ENCODE data around the gene PLSCR5.

The PLSCR5 gene

DNA sequence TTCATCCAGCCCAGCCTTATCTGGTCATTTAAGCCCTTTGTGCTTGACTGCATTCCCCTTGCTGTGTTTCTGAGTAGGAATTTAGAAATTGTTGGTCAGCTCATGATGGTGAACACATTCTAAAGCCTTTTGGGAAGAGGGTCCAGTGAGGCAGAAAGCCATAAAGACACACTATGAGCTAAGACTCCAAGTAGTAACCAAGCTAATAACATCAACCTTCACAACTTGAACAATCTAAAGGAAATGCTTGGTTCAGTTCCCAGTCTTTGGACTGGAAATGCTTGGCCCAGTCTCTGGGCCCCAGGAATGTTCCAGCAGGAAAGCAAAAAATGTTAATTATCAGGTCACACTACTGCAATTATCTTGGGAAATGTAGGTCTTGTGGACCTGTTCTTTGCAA lies 68.5 kb downstream of the PLSCR5 start:
- no peak overlapping the region for H3K4me3 ChIP-seq (ENCODE audit: low read depth, low read length)
- DNase-seq, result no peak
- H3K27me3 ChIP-seq, result no peaks in the 10 kb centered on the region; the same call in 1 of the 2 replicates
- H3K36me3 ChIP-seq, result no peaks in the 10 kb centered on the region
- no peaks in the 10 kb centered on the region for H3K4me1 ChIP-seq
- H3K9me3 ChIP-seq, result no peaks in the 10 kb centered on the region
- TF ChIP-seq, protein P1, sequence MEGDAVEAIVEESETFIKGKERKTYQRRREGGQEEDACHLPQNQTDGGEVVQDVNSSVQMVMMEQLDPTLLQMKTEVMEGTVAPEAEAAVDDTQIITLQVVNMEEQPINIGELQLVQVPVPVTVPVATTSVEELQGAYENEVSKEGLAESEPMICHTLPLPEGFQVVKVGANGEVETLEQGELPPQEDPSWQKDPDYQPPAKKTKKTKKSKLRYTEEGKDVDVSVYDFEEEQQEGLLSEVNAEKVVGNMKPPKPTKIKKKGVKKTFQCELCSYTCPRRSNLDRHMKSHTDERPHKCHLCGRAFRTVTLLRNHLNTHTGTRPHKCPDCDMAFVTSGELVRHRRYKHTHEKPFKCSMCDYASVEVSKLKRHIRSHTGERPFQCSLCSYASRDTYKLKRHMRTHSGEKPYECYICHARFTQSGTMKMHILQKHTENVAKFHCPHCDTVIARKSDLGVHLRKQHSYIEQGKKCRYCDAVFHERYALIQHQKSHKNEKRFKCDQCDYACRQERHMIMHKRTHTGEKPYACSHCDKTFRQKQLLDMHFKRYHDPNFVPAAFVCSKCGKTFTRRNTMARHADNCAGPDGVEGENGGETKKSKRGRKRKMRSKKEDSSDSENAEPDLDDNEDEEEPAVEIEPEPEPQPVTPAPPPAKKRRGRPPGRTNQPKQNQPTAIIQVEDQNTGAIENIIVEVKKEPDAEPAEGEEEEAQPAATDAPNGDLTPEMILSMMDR (IDR thresholded peaks at IDR 0.05; ENCODE audit: low read depth, low read length), result no peak

Data from BE2C (cell line).